HUES64 (cell line): ENCODE data around the gene DOCK9.

Experiments used
- H3K27ac ChIP-seq: 2 replicates; pipeline ENCODE4 v1.7.0; 2013; ENCODE audit warnings: low read depth, low read length, inconsistent platforms
- H3K27me3 ChIP-seq: 2 replicates; pipeline ENCODE4 v1.6.1; 2013; ENCODE audit warnings: mild to moderate bottlenecking, low read length; ENCODE audit not compliant: insufficient read depth
- H3K36me3 ChIP-seq: 2 replicates; pipeline ENCODE4 v1.6.1; 2013; ENCODE audit warnings: mild to moderate bottlenecking, low read length; ENCODE audit not compliant: insufficient read depth
- H3K4me1 ChIP-seq: 2 replicates; pipeline ENCODE4 v1.6.1; 2013; ENCODE audit warnings: mild to moderate bottlenecking, low read length, moderate library complexity; ENCODE audit not compliant: insufficient read depth
- H3K4me3 ChIP-seq: 2 replicates; pipeline ENCODE4 v1.5.1; 2013; ENCODE audit warnings: mild to moderate bottlenecking, low read length, moderate library complexity
- H3K9ac ChIP-seq: 2 replicates; pipeline ENCODE4 v1.6.1; 2013; ENCODE audit warnings: mild to moderate bottlenecking, low read depth, low read length
- H3K9me3 ChIP-seq: 2 replicates; pipeline ENCODE4 v1.6.1; 2013; ENCODE audit warnings: low read depth, low read length; ENCODE audit not compliant: insufficient read depth
- WGBS: fragments of 150-250, 120-280 bp; methylation state at CpG from one replicate; pipeline ENCODE4 v1.1.7; 2013; ENCODE audit warnings: missing lambda C conversion rate; 5-methylcytosine and 5-hydroxymethylcytosine counted together

DOCK9 gene

DNA sequence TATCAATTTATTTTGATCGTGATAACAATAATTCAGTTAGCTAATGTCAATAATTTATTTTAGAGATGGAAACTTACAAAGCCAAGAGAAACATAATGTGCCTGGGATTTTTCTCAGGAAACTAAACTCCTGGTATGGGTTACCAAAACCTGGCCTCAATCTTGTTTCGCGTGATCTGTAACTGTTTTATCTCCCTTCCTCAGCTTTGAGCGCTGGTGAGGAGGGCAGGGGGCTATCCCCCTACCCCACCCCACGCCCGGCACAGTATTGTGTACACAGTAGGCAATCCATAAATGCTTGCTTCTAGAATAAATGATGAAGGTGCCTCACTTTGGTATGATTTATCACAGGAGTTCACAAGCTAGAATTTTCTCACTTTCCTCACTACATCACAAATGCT lies 7.7 kb upstream of the DOCK9 start:
- Histone ChIP-seq H3K27me3 (no peaks in the 10 kb centered on the region), H3K27ac (no peak overlapping the region), H3K9me3 (no peaks in the 10 kb centered on the region), H3K4me1 (peaks cover 10% of the 10 kb centered on the region; the same call in 1 of the 2 replicates), H3K36me3 (no peaks in the 10 kb centered on the region), H3K9ac (no peak overlapping the region), H3K4me3 (no peak overlapping the region)
- WGBS = 96% methylated on average over 3 of the region's 6 CpGs

DNA sequence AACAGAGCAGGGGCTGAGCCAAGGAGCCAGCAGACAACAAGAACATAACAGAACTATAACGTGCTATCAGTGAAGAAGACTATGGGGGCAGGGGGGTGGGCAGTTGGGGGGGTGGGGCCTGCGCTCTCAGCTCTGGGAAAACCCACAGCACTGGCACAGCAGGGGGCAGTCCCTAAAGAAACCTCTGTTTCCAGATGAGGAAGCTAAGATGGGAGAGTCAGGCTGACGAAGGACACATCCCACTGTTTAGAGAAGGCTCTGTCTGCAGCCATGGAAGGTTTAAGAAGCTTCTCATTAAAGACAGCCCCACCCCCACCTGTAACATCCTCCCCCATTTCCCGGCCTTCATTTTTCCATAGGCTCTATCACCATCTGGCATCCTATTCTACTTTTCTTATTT lies 7.1 kb upstream of the DOCK9 start:
- Histone ChIP-seq H3K36me3 (no peaks in the 10 kb centered on the region), H3K4me3 (no peak overlapping the region), H3K4me1 (peaks cover 10% of the 10 kb centered on the region; the same call in 1 of the 2 replicates), H3K9ac (no peak overlapping the region), H3K27ac (no peak overlapping the region), H3K27me3 (no peaks in the 10 kb centered on the region), H3K9me3 (no peaks in the 10 kb centered on the region)
- 81% methylated on average over 4 of the region's 4 CpGs for WGBS

- Histone ChIP-seq H3K27ac (no peak overlapping the region), H3K4me3 (no peak overlapping the region), H3K27me3 (no peaks in the 10 kb centered on the region), H3K9me3 (no peaks in the 10 kb centered on the region), H3K4me1 (peaks cover 10% of the 10 kb centered on the region; the same call in 1 of the 2 replicates), H3K36me3 (no peaks in the 10 kb centered on the region), H3K9ac (no peak overlapping the region)
- 94% methylated on average over 2 of the region's 2 CpGs for WGBS
Measured at GRCh38 chr13:98984118-98984517, 6.3 kb upstream of the DOCK9 start.

- no peaks in the 10 kb centered on the region for H3K9me3 ChIP-seq
- no peak overlapping the region for H3K4me3 ChIP-seq
- H3K4me1 ChIP-seq = peaks cover 12% of the 10 kb centered on the region
- no peak overlapping the region for H3K9ac ChIP-seq
- 81% methylated on average over 5 of the region's 5 CpGs for WGBS
- H3K27me3 ChIP-seq = no peaks in the 10 kb centered on the region
- no peak overlapping the region for H3K27ac ChIP-seq
- H3K36me3 ChIP-seq = no peaks in the 10 kb centered on the region
Measured at GRCh38 chr13:98983182-98983581, 5.3 kb upstream of the DOCK9 start.

DNA sequence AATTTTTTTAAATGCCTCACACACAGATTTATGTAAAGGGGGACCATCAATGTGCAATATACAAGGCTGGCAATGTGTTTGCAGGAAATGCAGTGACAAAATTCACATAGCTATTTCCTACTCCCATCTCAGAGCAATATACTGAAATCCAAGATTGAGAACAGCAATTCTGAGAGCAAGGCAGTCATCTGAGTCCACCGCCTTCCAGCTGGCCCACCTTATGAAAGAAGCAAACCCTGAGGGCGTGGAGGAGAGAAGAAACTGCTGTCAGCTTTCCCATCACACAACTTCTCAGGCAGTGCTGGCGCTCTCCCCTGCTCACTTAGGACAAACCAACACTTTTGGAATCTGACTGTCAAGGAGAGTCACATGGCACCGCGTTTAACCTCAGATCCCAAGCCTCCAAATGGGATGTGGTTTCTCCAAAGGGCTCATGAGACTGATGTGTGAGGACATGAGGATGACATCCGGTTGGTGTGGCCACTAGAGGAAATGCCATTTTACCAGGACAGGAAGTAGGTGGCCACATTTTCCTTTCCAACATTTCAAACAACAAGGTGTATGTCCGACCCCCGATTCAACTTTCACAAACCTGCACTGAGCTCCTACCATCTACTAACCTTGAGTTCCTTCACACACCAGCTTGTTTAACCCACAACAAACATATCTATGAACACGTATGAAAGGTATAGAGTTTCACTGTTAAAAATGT lies 3.7 kb upstream of the DOCK9 start:
- WGBS = 94% methylated on average over 8 of the region's 9 CpGs
- Histone ChIP-seq H3K27me3 (no peaks in the 10 kb centered on the region), H3K9me3 (no peaks in the 10 kb centered on the region), H3K9ac (no peak overlapping the region), H3K4me1 (peaks cover 26% of the 10 kb centered on the region), H3K27ac (no peak overlapping the region), H3K36me3 (no peaks in the 10 kb centered on the region), H3K4me3 (no peak overlapping the region)

- no peaks in the 10 kb centered on the region for H3K27me3 ChIP-seq
- H3K27ac ChIP-seq = no peak overlapping the region
- 83% methylated on average over 9 of the region's 9 CpGs for WGBS
- no peaks in the 10 kb centered on the region for H3K36me3 ChIP-seq
- H3K9ac ChIP-seq = no peak overlapping the region
- no peak overlapping the region for H3K4me3 ChIP-seq
- peaks cover 29% of the 10 kb centered on the region for H3K4me1 ChIP-seq
- H3K9me3 ChIP-seq = no peaks in the 10 kb centered on the region
Measured at GRCh38 chr13:98979012-98979660, 1.3 kb upstream of the DOCK9 start.

DNA sequence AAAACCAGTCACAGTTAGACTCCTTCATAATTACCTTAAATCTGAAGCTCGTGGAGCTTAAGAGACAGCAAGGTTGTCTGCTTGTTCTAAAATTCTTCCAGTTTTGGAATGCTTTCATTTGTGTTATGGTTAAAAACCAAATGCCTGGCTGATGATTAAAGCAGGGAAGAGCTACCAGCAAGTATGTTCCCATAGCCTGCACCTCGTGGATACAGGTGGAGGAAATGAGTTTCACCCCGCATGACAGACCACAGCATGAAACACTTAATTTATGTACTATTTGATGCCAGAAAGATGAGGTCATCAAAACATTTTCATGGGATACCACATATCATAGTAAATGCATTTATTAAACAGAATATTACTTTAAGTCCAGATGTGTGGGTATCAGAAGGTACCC lies 416 bp upstream of the DOCK9 start:
- 91% methylated on average over 3 of the region's 3 CpGs for WGBS
- Histone ChIP-seq H3K27ac (no peak overlapping the region), H3K4me1 (peaks cover 29% of the 10 kb centered on the region), H3K36me3 (no peaks in the 10 kb centered on the region), H3K27me3 (no peaks in the 10 kb centered on the region), H3K4me3 (no peak overlapping the region), H3K9me3 (no peaks in the 10 kb centered on the region), H3K9ac (no peak overlapping the region)

GRCh38 chr13:98976941-98977340 lies 923 bp downstream of the DOCK9 start:
- Histone ChIP-seq H3K27me3 (no peaks in the 10 kb centered on the region), H3K9ac (no peak overlapping the region), H3K4me3 (no peak overlapping the region), H3K36me3 (no peaks in the 10 kb centered on the region), H3K9me3 (no peaks in the 10 kb centered on the region), H3K4me1 (peaks cover 42% of the 10 kb centered on the region), H3K27ac (no peak overlapping the region)
- 73% methylated on average over 2 of the region's 2 CpGs for WGBS

DNA sequence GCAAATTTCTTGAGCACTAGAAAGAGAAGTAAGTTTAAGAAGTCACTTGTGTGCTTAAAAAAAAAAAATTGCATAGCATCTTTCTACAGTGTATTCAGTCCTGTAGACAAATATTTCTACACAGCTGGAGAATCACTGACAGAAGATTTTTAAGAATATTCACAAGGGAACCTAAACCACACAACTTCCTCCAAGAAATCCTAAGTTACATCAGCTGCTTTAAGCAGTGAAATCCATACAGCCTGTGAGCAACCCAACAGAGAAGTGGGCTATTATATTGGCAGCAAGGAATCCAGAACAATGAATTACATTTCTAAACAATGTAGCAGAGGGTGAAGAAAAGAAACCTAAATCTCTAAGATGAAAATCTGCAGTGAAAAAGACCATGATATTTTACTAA lies 1.5 kb downstream of the DOCK9 start:
- Histone ChIP-seq H3K4me3 (no peak overlapping the region), H3K9ac (0 out of 2 replicates have a peak overlapping the region, but pooled peaks have one; percentile 2), H3K27ac (peak overlapping the region; percentile 41; the same call in 1 of the 2 replicates), H3K4me1 (peaks cover 45% of the 10 kb centered on the region), H3K36me3 (no peaks in the 10 kb centered on the region), H3K27me3 (no peaks in the 10 kb centered on the region), H3K9me3 (no peaks in the 10 kb centered on the region)

- Histone ChIP-seq H3K4me1 (peaks cover 45% of the 10 kb centered on the region), H3K27ac (peak overlapping the region; percentile 10; the same call in 1 of the 2 replicates), H3K27me3 (no peaks in the 10 kb centered on the region), H3K9ac (0 out of 2 replicates have a peak overlapping the region, but pooled peaks have one; percentile 2), H3K4me3 (no peak overlapping the region), H3K36me3 (no peaks in the 10 kb centered on the region), H3K9me3 (no peaks in the 10 kb centered on the region)
- 79% methylated on average over 5 of the region's 5 CpGs for WGBS
Measured at GRCh38 chr13:98975822-98976261, 2.0 kb downstream of the DOCK9 start.

GRCh38 chr13:98974053-98974452 lies 3.8 kb downstream of the DOCK9 start:
- Histone ChIP-seq H3K9ac (no peak overlapping the region), H3K27me3 (no peaks in the 10 kb centered on the region), H3K4me1 (peaks cover 45% of the 10 kb centered on the region), H3K27ac (no peak overlapping the region), H3K9me3 (no peaks in the 10 kb centered on the region), H3K36me3 (no peaks in the 10 kb centered on the region), H3K4me3 (no peak overlapping the region)
- 86% methylated on average over 2 of the region's 2 CpGs for WGBS
